CD4-positive, alpha-beta T cell treated with Interleukin-4 for 4 hours (primary cell): Measurements from ENCODE around the gene ABCA1.
"Not testable (repeated sequence)": the region's sequence is repeated elsewhere in the genome, so short reads cannot be mapped to it uniquely, and the experiment has no call there.

Experiments
- DNase-seq: peaks from one replicate; pipeline ENCODE4 v3.0.0-alpha.2; 2020

Gene ABCA1

GRCh38 chr9:104868687-104869404 lies 59.1 kb downstream of the ABCA1 start:
- peak; percentile 8 for DNase-seq

- DNase-seq: no peak
These were observed 59.7 kb downstream of the ABCA1 start for GRCh38 chr9:104868303-104868686.

GRCh38 chr9:104866191-104866590 lies 61.8 kb downstream of the ABCA1 start:
- no peak for DNase-seq

- DNase-seq: no peak
These were observed 63.3 kb downstream of the ABCA1 start for GRCh38 chr9:104864675-104865104.

- DNase-seq: peak; percentile 61
These were observed 64.6 kb downstream of the ABCA1 start for GRCh38 chr9:104863180-104863883.

- DNase-seq: no peak
These were observed 66.6 kb downstream of the ABCA1 start for GRCh38 chr9:104861397-104861796.

GRCh38 chr9:104860263-104860662 lies 67.7 kb downstream of the ABCA1 start:
- DNase-seq: no peak

GRCh38 chr9:104858846-104859245 lies 69.1 kb downstream of the ABCA1 start:
- DNase-seq: no peak

GRCh38 chr9:104858271-104858670 lies 69.7 kb downstream of the ABCA1 start:
- DNase-seq: no peak

- DNase-seq: no peak
These were observed 71.5 kb downstream of the ABCA1 start for GRCh38 chr9:104856413-104856941.

- DNase-seq: no peak
These were observed 72.1 kb downstream of the ABCA1 start for GRCh38 chr9:104855807-104856206.

- not testable (repeated sequence) for DNase-seq
These were observed 72.7 kb downstream of the ABCA1 start for GRCh38 chr9:104855258-104855657.

GRCh38 chr9:104854613-104855012 lies 73.3 kb downstream of the ABCA1 start:
- DNase-seq: no peak

GRCh38 chr9:104853683-104854082 lies 74.3 kb downstream of the ABCA1 start:
- DNase-seq: no peak

- no peak for DNase-seq
These were observed 74.8 kb downstream of the ABCA1 start for GRCh38 chr9:104853159-104853558.

GRCh38 chr9:104851546-104851920 lies 76.4 kb downstream of the ABCA1 start:
- DNase-seq: no peak

GRCh38 chr9:104850786-104851545 lies 77.0 kb downstream of the ABCA1 start:
- no peak for DNase-seq

GRCh38 chr9:104849023-104849422 lies 78.9 kb downstream of the ABCA1 start:
- no peak for DNase-seq

GRCh38 chr9:104844710-104845109 lies 83.2 kb downstream of the ABCA1 start:
- DNase-seq: no peak

- no peak for DNase-seq
These were observed 84.2 kb downstream of the ABCA1 start for GRCh38 chr9:104843644-104844240.

GRCh38 chr9:104842698-104843097 lies 85.3 kb downstream of the ABCA1 start:
- no peak for DNase-seq

GRCh38 chr9:104841601-104842141 lies 86.3 kb downstream of the ABCA1 start:
- no peak for DNase-seq

GRCh38 chr9:104838958-104839357 lies 89.0 kb downstream of the ABCA1 start:
- no peak for DNase-seq
